CD8-positive, alpha-beta memory T cell (primary cell): ENCODE results near the gene LRP8. TPM values are rescaled to one million over a fixed set of nuclear protein-coding genes. Genes with fewer than 3 reads are reported as not detected.

Experiments used
- CTCF ChIA-PET: fragments of 350-600 bp; sonication (Branson Sonifier 250); formaldehyde crosslinking; loops from one replicate; lab custom pipeline; 2021; ENCODE audit warnings: antibody characterized with exemption; lab: Charles Lee
- POLR2A ChIA-PET: fragments of 350-600 bp; sonication (Branson Sonifier 250); formaldehyde crosslinking; loops from one replicate; lab custom pipeline; 2021; ENCODE audit warnings: antibody characterized with exemption; lab: Charles Lee
- DNase-seq, 5 donors: peaks; one replicate each; pipeline versions ENCODE4 v3.0.0 to v3.0.0-alpha.2; 2020 to 2022; ENCODE audit warnings: mixed read lengths in 1 of 5
- H3K27ac ChIP-seq: one replicate; pipeline ENCODE4 v1.7.0; 2013; ENCODE audit warnings: low read depth, mild to moderate bottlenecking, low read length, moderate library complexity
- H3K27me3 ChIP-seq: 2 replicates; pipeline ENCODE4 v1.7.0; 2013; ENCODE audit warnings: low read length, mild to moderate bottlenecking; ENCODE audit not compliant: insufficient read depth, poor library complexity, severe bottlenecking
- H3K36me3 ChIP-seq: 2 replicates; pipeline ENCODE4 v1.7.0; 2013; ENCODE audit warnings: mild to moderate bottlenecking, low read length, moderate library complexity; ENCODE audit not compliant: insufficient read depth
- H3K4me1 ChIP-seq: 2 replicates; pipeline ENCODE4 v1.7.0; 2013; ENCODE audit warnings: mild to moderate bottlenecking, low read length, moderate library complexity; ENCODE audit not compliant: insufficient read depth
- H3K4me3 ChIP-seq: 2 replicates; pipeline ENCODE4 v1.7.0; 2013; ENCODE audit warnings: mild to moderate bottlenecking, low read length
- H3K9me3 ChIP-seq: 2 replicates; pipeline ENCODE4 v1.7.0; 2013; ENCODE audit warnings: mild to moderate bottlenecking, low read length
- H3K27ac Mint-ChIP-seq, 8 donors: one replicate each; pipeline ENCODE4 v1.8.0; 2020 to 2021; ENCODE audit warnings: mixed read lengths in 8 of 8, mild to moderate bottlenecking in 6 of 8, inconsistent platforms in 3 of 8, moderate library complexity in 3 of 8
- H3K27me3 Mint-ChIP-seq, 2 donors: one replicate each; pipeline ENCODE4 v1.8.0; 2020 to 2021; ENCODE audit warnings: mixed read lengths in 2 of 2, mild to moderate bottlenecking in 1 of 2, moderate library complexity in 1 of 2
- H3K36me3 Mint-ChIP-seq, 3 donors: one replicate each; pipeline ENCODE4 v1.8.0; 2020 to 2021; ENCODE audit warnings: mixed read lengths in 3 of 3, inconsistent platforms in 1 of 3, mild to moderate bottlenecking in 1 of 3
- H3K4me1 Mint-ChIP-seq, 3 donors: one replicate each; pipeline ENCODE4 v1.8.0; 2020 to 2021; ENCODE audit warnings: mixed read lengths in 3 of 3, inconsistent platforms in 1 of 3, mild to moderate bottlenecking in 1 of 3
- H3K4me3 Mint-ChIP-seq, 7 donors: one replicate each; pipeline ENCODE4 v1.8.0; 2020 to 2021; ENCODE audit warnings: mixed read lengths in 7 of 7, mild to moderate bottlenecking in 6 of 7, moderate library complexity in 4 of 7, inconsistent platforms in 2 of 7
- H3K9me3 Mint-ChIP-seq, 5 donors: one replicate each; pipeline ENCODE4 v1.8.0; 2020 to 2022; ENCODE audit warnings: mixed read lengths in 5 of 5, mild to moderate bottlenecking in 3 of 5, moderate library complexity in 2 of 5, inconsistent platforms in 1 of 5
- polyA plus RNA-seq: library from polyadenylated mRNA; unstranded; fragments of 300-500 nt; fragmentation: Illumina TruSeq; gene quantifications from one replicate; pipeline ENCODE4 v1.2.3, GENCODE V29; 2021
- total RNA-seq, 2 experiments: library from RNA; stranded (reverse); gene quantifications; one replicate each; pipeline ENCODE4 v1.2.3, GENCODE V29; 2021

The LRP8 gene
- total and polyA plus RNA-seq, 3 experiments from 2014 or later = 2.7 to 49.7 (median 48.7) TPM

DNA sequence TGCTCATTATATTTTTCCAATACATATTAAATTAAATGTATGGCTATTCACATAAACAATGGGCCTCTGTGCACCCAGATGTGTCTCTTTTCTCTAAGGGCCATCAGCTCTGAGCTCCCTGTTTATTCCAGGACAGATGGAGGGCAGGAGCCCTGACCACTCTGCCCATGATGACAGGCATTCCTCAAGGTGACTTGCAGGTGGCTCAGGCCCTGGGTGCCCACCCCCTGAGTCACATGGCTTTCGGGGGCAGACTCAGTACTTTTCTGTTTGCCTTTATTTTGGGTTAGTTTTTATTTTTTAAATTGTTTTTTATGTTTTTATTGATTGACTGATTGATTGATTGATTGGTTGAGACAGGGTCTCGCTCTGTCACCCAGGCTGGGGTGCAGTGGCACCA, 6.4 kb upstream of the LRP8 start:
- no peaks in the 10 kb centered on the region for H3K9me3 Mint-ChIP-seq

DNA sequence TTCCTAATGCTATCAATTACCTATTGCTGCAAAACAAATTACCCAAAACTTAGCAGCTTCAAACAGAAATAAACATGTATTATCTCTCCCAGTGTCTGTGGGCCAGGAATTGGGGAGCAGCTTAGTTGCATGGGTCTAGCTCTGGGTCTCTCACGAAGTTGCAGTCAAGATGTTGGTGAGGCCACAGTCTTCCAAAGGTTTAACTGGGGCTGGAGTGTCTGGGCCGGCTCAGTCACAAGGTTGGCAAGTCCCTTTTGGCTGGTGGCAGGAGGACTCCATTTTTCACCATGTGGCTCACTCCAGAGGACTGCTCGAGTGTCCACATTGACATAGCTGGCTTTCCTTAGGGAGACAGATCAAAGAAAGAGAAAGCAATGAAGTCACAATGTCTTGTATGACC, 5.0 kb upstream of the LRP8 start:
- Histone ChIP-seq H3K36me3 (no peaks in the 10 kb centered on the region), H3K4me3 (no peak overlapping the region), H3K27me3 (no peaks in the 10 kb centered on the region), H3K9me3 (no peaks in the 10 kb centered on the region), H3K27ac (no peak overlapping the region), H3K4me1 (peaks cover 3% of the 10 kb centered on the region)
- POLR2A ChIA-PET = no interaction called here
- Mint-ChIP-seq H3K4me3 (peak overlapping the region in 1 of 7 donors; percentile 79), H3K36me3 (peaks cover 0 to 2% (median under 1%) of the 10 kb centered on the region in 3 donors), H3K4me1 (peaks cover 13 to 28% (median 16%) of the 10 kb centered on the region in 3 donors), H3K27ac (no peak overlapping the region), H3K27me3 (no peaks in the 10 kb centered on the region), H3K9me3 (no peaks in the 10 kb centered on the region)
- CTCF ChIA-PET = no interaction called here
- DNase-seq = peak in 1 of 5 donors; percentile 17

More for the DNA sequence above, 6.4 kb upstream of the LRP8 start:
- no peaks in the 10 kb centered on the region for H3K36me3 ChIP-seq
- DNase-seq = no peak
- ChIA-PET POLR2A (no interaction called here), CTCF (no interaction called here)
- H3K27ac ChIP-seq = no peak overlapping the region
- H3K27ac Mint-ChIP-seq = peak overlapping the region in 2 of 8 donors; percentile 54 to 58
- peak overlapping the region in 1 of 7 donors; percentile 17 for H3K4me3 Mint-ChIP-seq
- peaks cover 11 to 18% (median 16%) of the 10 kb centered on the region in 3 donors for H3K4me1 Mint-ChIP-seq
- H3K36me3 Mint-ChIP-seq = peaks cover 0 to 3% (median 2%) of the 10 kb centered on the region in 3 donors
- no peaks in the 10 kb centered on the region for H3K9me3 ChIP-seq
- no peaks in the 10 kb centered on the region for H3K4me1 ChIP-seq
- no peak overlapping the region for H3K4me3 ChIP-seq
- H3K27me3 Mint-ChIP-seq = no peaks in the 10 kb centered on the region
- H3K27me3 ChIP-seq = no peaks in the 10 kb centered on the region

DNA sequence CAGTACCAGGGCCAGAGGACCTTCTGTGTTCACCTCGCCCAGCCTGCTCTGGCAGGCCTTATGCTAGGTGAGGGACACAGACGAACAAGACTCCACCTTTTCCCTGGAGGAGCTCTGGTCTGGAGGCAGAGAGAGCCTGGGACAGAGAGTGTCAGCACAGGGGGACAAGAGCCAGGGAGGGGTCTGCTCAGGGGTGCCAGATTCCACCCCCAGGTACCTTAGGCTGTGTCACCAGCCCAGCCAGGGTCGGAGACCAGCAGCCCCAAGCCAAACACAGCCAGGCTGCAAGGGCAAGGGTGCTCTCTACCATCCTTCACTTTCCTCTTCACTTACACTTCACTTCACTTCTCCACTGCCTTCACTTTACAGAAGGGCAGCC, 4.3 kb upstream of the LRP8 start:
- Histone ChIP-seq H3K27ac (no peak overlapping the region), H3K27me3 (no peaks in the 10 kb centered on the region), H3K36me3 (no peaks in the 10 kb centered on the region), H3K4me3 (no peak overlapping the region), H3K4me1 (peaks cover 3% of the 10 kb centered on the region), H3K9me3 (no peaks in the 10 kb centered on the region)
- Mint-ChIP-seq H3K36me3 (peaks cover 0 to 4% (median 0%) of the 10 kb centered on the region in 3 donors), H3K27me3 (no peaks in the 10 kb centered on the region), H3K4me1 (peaks cover 13 to 29% (median 16%) of the 10 kb centered on the region in 3 donors), H3K4me3 (peak overlapping the region in 2 of 7 donors; percentile 4 to 79), H3K9me3 (no peaks in the 10 kb centered on the region), H3K27ac (peak overlapping the region in 2 of 8 donors; percentile 54 to 70)
- DNase-seq = peak in 1 of 5 donors; percentile 21
- CTCF ChIA-PET = no interaction called here
- POLR2A ChIA-PET = no interaction called here

DNA sequence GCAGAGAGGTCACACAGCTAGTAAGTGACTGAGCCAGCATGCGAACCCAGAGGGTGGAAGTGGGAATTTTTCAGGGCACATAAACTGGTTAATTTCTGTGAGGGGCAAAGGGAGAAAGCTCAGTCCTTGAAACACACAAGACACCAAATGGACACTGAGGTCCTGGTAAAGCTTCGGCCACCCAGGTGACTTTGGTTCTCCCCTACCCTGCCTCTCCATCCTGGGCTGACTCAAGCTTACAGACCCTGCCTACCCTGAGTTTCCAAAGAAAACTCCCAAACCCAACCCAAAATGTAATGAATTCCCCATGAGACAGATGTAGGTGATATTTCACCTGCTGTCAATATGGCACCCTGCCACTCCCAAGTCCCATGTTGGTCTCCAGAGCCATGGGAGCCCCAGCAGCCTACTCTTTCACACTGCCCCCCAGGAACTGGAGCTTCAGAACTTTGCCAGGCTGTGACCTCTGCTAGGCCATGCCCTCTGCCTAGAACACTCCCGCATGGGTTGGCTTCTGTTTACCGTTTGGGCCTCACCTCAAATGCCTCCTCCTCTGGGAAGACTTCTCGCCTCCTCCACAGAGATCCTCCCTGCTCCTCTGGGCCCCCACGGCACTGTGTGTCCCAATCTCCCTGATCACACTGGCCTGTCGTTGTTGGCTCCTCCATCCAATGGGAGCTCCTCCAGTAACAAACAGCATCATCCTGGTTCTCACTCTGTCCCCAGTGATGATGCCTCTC, 3.7 kb upstream of the LRP8 start:
- CTCF ChIA-PET = no interaction called here
- H3K4me1 ChIP-seq = peaks cover 3% of the 10 kb centered on the region
- H3K27ac ChIP-seq = no peak overlapping the region
- Mint-ChIP-seq H3K4me3 (peak overlapping the region in 1 of 7 donors; percentile 79), H3K9me3 (no peaks in the 10 kb centered on the region), H3K27me3 (no peaks in the 10 kb centered on the region), H3K27ac (peak overlapping the region in 3 of 8 donors; percentile 8 to 70 (median 54)), H3K36me3 (peaks cover 0 to 6% (median 0%) of the 10 kb centered on the region in 3 donors), H3K4me1 (peaks cover 15 to 34% (median 16%) of the 10 kb centered on the region in 3 donors)
- H3K36me3 ChIP-seq = no peaks in the 10 kb centered on the region
- H3K9me3 ChIP-seq = no peaks in the 10 kb centered on the region
- H3K27me3 ChIP-seq = no peaks in the 10 kb centered on the region
- H3K4me3 ChIP-seq = no peak overlapping the region
- POLR2A ChIA-PET = no interaction called here
- peak in 1 of 5 donors; percentile 26 for DNase-seq

DNA sequence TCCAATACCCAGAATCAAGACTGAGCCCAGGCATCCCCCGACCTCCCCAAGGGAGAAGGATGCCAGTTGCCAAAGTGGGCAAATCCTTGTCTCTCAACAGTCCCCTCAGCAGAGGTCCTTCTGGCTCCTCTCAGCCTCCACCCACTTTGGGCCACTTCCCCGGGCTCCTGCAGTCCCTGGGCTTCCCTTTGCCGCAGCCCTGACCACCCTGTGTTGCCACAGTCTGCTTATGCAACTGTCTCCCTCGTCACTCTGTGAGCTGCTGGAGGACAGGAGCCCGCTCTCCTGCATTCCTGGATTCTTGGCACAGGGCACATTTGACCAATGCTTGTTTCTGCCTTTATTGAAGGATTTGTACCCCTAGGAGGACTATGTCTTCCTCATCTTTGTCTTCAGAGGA, 2.9 kb upstream of the LRP8 start:
- Histone ChIP-seq H3K9me3 (no peaks in the 10 kb centered on the region), H3K36me3 (no peaks in the 10 kb centered on the region), H3K4me1 (peaks cover 5% of the 10 kb centered on the region), H3K4me3 (no peak overlapping the region), H3K27ac (no peak overlapping the region), H3K27me3 (no peaks in the 10 kb centered on the region)
- H3K9me3 Mint-ChIP-seq = no peaks in the 10 kb centered on the region
- peak overlapping the region in 3 of 8 donors; percentile 8 to 53 (median 13) for H3K27ac Mint-ChIP-seq
- peaks cover 19 to 39% (median 19%) of the 10 kb centered on the region in 3 donors for H3K4me1 Mint-ChIP-seq
- peak in 1 of 5 donors; percentile 22 for DNase-seq
- POLR2A ChIA-PET = no interaction called here
- H3K36me3 Mint-ChIP-seq = peaks cover 0 to 6% (median 0%) of the 10 kb centered on the region in 3 donors
- CTCF ChIA-PET = no interaction called here
- no peaks in the 10 kb centered on the region for H3K27me3 Mint-ChIP-seq
- peak overlapping the region in 2 of 7 donors; percentile 11 to 74 for H3K4me3 Mint-ChIP-seq

DNA sequence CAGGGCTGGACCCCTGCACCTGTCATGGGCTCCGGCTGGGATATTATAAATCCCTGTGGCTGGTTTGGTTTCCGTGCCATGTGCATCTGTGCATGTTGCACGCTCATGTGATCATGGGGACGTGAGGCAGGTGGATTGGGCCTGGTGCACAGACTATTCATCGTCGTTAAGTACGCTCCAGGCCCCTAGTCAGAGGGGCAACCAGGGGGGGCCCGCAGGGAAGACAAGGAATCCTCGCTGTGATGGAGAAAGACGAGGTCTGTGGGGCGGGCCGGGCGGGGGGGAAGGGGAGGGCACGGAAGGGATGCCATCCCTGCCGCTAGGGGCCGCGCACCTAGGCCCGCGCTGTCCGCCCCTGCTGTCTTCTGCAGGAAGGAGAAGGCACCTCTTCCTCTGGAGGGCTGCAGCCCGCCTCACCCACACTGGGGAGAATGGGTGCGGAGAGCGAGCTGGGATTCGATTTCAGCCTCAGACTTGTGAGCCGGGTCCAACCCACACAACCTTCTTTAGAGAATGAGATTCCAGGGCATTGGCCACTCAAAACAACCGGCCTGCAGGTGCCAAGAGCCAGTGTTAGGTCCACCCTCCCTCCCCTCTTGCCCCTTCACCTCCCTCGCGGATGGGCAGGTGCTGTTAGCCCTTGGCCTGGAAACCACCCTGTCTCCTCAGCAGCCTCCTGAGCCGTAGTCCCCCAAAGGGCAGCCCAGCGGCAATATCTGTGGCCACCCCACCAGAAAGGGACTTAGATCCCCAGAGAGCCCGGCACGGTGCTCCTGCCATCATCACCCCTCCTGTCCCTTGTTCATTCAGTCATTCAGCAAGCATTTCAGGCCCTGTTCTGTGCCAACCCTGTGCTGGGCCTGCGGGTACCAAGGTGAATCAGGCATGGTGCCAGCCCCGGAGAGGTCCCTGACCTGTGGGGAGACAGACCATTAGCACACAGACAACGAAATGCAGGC, 950 bp upstream of the LRP8 start:
- ChIA-PET CTCF (interaction anchor here (1.3 kb wide), 1 partner anchor 39 kb away, joined by 3 read pairs; no protein-coding TSS in a partner anchor), POLR2A (no interaction called here)
- H3K36me3 Mint-ChIP-seq = peaks cover 0 to 6% (median 2%) of the 10 kb centered on the region in 3 donors

DNA sequence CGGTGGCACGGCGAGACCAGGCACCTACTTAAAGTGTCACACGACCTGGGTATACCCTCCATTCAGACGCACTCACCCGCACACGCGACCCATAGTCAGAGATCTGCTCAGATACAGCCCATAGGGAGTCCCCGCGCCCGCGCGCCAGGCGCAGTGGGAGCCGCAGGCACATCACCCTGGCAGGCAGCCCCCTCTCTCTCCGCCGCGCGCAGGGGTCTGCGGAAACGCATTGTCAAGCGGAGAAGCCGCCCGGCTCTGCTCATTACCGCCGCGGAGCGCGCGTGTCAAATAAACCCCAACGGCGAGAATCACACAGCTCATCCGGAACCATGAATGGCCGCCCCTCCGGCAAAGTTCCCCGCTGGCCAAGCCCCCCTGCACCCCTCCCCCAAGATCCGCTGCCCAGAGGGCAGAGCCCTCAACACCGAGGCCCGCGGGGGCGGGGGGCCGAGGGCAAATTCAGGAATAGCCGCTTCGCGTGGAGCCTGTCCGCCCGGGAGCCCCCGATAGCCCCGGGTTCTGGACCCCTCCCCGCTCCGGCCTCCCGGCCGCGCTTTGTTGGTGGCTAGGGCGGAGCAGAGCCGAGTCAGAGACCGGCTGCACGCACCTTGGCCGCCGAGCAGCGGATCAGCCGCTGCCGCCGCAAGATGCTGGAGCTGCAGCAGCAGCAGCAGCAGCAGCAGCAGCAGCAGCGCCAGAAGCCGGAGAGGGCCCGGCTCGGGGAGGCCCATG, 522 bp downstream of the LRP8 start:
- Histone ChIP-seq H3K27me3 (no peaks in the 10 kb centered on the region), H3K36me3 (no peaks in the 10 kb centered on the region), H3K9me3 (no peaks in the 10 kb centered on the region), H3K27ac (peak overlapping the region; percentile 72), H3K4me1 (peaks cover 14% of the 10 kb centered on the region), H3K4me3 (peak overlapping the region; percentile 87)
- Mint-ChIP-seq H3K36me3 (peaks cover 0 to 7% (median 2%) of the 10 kb centered on the region in 3 donors), H3K9me3 (no peaks in the 10 kb centered on the region), H3K4me1 (peaks cover 17 to 31% (median 20%) of the 10 kb centered on the region in 3 donors), H3K4me3 (peak overlapping the region; percentile 91 to 100 (median 95)), H3K27ac (peak overlapping the region; percentile 66 to 90 (median 82)), H3K27me3 (no peaks in the 10 kb centered on the region)
- ChIA-PET CTCF (interaction anchor here (1.3 to 2.5 kb wide), 4 partner anchors 41 to 86 kb away, joined by 3 to 11 read pairs (median 5); no protein-coding TSS in a partner anchor), POLR2A (interaction anchor here (1.0 to 2.3 kb wide), 3 partner anchors 9 to 86 kb away, joined by 3 to 18 read pairs (median 3); no protein-coding TSS in a partner anchor)
- DNase-seq = peak; percentile 37 to 71 (median 48)

More for the DNA sequence above, 950 bp upstream of the LRP8 start:
- peaks cover 14% of the 10 kb centered on the region for H3K4me1 ChIP-seq
- no peaks in the 10 kb centered on the region for H3K27me3 Mint-ChIP-seq
- no peaks in the 10 kb centered on the region for H3K9me3 ChIP-seq
- peak overlapping the region; percentile 54 to 94 (median 88) for H3K27ac Mint-ChIP-seq
- H3K36me3 ChIP-seq = no peaks in the 10 kb centered on the region
- peak overlapping the region; percentile 91 to 100 (median 95) for H3K4me3 Mint-ChIP-seq
- DNase-seq = peak in 3 of 5 donors; percentile 9 to 58 (median 17)
- H3K27ac ChIP-seq = no peak overlapping the region
- H3K27me3 ChIP-seq = no peaks in the 10 kb centered on the region
- peaks cover 18 to 31% (median 18%) of the 10 kb centered on the region in 3 donors for H3K4me1 Mint-ChIP-seq
- H3K9me3 Mint-ChIP-seq = no peaks in the 10 kb centered on the region
- H3K4me3 ChIP-seq = peak overlapping the region; percentile 64
